ENCODE results near the gene GPT2. TPM values are rescaled to one million over a fixed set of nuclear protein-coding genes. Genes with fewer than 3 reads are reported as not detected.
A peak's percentile ranks its signal among the peaks of the same experiment; 100 is the strongest.

GPT2 gene
- total and polyA plus RNA-seq, 8 donors = 9.1 to 44.9 (median 37.5) TPM

DNA sequence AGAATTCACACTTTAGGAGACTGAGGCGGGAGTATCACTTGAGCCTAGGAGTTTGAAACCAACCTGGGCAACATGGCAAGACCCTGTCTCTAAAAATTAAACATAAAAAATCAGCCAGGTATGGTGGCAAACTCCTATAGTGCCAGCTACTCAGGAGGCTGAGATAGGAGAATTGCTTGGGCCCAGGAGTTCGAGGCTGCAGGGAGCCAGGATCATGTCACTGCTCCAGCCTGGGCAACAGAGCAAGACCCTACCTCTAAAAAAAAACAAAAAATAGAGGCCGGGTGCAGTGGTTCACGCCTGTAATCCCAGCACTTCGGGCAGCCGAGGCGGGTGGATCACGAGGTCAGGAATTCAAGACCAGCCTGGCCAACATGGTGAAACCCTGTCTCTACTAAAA, 8.9 kb upstream of the GPT2 start:
- no peak overlapping the region for H3K27ac ChIP-seq
- ATAC-seq = no peak
- no peak for DNase-seq
- intact Hi-C loops (cut with DNase I) = no loop called here
- TF ChIP-seq, protein P1, sequence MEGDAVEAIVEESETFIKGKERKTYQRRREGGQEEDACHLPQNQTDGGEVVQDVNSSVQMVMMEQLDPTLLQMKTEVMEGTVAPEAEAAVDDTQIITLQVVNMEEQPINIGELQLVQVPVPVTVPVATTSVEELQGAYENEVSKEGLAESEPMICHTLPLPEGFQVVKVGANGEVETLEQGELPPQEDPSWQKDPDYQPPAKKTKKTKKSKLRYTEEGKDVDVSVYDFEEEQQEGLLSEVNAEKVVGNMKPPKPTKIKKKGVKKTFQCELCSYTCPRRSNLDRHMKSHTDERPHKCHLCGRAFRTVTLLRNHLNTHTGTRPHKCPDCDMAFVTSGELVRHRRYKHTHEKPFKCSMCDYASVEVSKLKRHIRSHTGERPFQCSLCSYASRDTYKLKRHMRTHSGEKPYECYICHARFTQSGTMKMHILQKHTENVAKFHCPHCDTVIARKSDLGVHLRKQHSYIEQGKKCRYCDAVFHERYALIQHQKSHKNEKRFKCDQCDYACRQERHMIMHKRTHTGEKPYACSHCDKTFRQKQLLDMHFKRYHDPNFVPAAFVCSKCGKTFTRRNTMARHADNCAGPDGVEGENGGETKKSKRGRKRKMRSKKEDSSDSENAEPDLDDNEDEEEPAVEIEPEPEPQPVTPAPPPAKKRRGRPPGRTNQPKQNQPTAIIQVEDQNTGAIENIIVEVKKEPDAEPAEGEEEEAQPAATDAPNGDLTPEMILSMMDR (IDR thresholded peaks at IDR 0.05) = no peak
- H3K4me1 ChIP-seq = peaks cover 0 to 4% of the 10 kb centered on the region in 2 donors
- no peak overlapping the region for H3K4me3 ChIP-seq
- H3K9me3 ChIP-seq = no peaks in the 10 kb centered on the region
- no peaks in the 10 kb centered on the region for H3K36me3 ChIP-seq
- H3K27me3 ChIP-seq = no peaks in the 10 kb centered on the region

DNA sequence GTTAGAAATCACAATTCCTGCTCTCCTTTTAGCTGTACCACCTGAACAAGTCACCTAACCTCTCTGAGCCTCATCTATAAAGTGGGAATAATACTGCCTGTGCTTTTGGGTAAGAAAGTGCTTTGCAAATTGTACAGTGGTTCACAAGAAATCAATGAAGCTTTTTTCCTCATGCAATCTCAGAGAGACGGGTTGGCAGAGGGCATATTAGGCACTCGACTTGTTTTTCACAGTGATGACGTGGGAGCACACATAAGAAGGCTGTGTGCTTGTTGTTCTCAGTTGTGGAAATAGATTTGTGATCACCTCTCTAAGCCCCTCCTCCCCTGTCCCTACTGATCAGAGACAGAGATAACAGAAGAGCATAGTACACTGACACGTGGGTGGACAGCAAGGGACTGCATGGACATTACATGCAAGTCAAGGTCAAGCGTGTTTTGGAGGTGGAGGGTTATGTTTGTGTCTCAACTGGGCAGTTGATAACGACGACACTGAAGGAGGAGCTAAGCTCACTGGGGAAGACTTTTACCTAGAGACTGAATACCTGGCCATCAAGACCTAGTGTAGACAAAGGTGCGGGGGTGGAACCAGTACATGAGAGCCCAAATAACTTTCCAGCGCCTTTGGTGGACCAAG, 1.7 kb upstream of the GPT2 start:
- H3K4me1 ChIP-seq = peaks cover 0 to 21% of the 10 kb centered on the region in 2 donors
- ATAC-seq (no peak), DNase-seq (no peak)
- no peaks in the 10 kb centered on the region for H3K36me3 ChIP-seq
- peaks cover 6 to 12% of the 10 kb centered on the region in 2 donors for H3K27me3 ChIP-seq
- intact Hi-C loops (cut with DNase I) = no loop called here
- H3K27ac ChIP-seq = no peak overlapping the region
- TF ChIP-seq, protein P1 (IDR thresholded peaks at IDR 0.05) = no peak
- H3K9me3 ChIP-seq = no peaks in the 10 kb centered on the region
- no peak overlapping the region for H3K4me3 ChIP-seq

DNA sequence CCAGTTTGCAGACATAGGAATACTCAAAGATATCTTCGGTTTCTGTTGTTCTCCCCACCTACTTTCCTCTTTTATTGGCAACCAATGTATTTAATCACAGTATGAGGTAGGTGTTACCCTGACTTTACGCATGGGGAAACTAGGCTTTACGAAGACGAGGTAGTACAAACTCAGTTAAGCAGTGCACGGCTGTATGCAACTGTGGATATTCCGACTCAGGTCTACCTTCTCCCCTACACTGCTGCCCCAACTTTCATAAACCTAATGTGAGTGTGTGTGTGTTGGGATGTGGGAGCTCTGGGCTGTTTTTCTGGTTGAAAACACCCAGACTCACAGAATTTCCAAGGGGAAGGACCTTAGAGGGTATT, 1.2 kb upstream of the GPT2 start:
- intact Hi-C loops (cut with DNase I) = no loop called here

DNA sequence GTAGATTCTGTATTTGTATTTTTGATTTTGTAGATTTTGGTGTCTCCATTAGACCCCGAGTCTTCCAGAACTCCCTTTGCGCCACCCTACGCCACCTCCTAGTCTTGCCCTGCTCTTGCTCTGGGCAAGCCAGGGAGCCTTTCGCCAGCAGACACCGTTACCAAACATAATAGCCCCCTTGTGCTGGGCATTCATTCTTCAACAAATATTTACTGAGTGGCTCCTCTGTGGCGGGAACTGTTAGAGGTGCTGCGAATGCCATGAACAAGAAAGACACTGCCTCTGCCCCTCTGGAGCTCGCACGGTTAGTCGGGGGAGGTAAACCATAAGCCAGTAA, 841 bp upstream of the GPT2 start:
- H3K9me3 ChIP-seq = no peaks in the 10 kb centered on the region
- ATAC-seq = peak; percentile 1
- peak overlapping the region; percentile 86 to 91 for H3K4me3 ChIP-seq
- H3K4me1 ChIP-seq = peaks cover 0 to 17% of the 10 kb centered on the region in 2 donors
- H3K36me3 ChIP-seq = no peaks in the 10 kb centered on the region
- intact Hi-C loops (cut with DNase I) = no loop called here
- H3K27me3 ChIP-seq = peaks cover 6 to 12% of the 10 kb centered on the region in 2 donors
- TF ChIP-seq, protein P1 (IDR thresholded peaks at IDR 0.05) = no peak
- no peak for DNase-seq
- peak overlapping the region in 1 of 2 donors; percentile 57 for H3K27ac ChIP-seq

More for the DNA sequence above, 1.2 kb upstream of the GPT2 start:
- DNase-seq (no peak), ATAC-seq (no peak)
- H3K27me3 ChIP-seq = peaks cover 6 to 12% of the 10 kb centered on the region in 2 donors
- H3K4me3 ChIP-seq = no peak overlapping the region
- H3K27ac ChIP-seq = no peak overlapping the region
- no peaks in the 10 kb centered on the region for H3K36me3 ChIP-seq
- peaks cover 0 to 21% of the 10 kb centered on the region in 2 donors for H3K4me1 ChIP-seq
- TF ChIP-seq, protein P1 (IDR thresholded peaks at IDR 0.05) = no peak
- H3K9me3 ChIP-seq = no peaks in the 10 kb centered on the region

DNA sequence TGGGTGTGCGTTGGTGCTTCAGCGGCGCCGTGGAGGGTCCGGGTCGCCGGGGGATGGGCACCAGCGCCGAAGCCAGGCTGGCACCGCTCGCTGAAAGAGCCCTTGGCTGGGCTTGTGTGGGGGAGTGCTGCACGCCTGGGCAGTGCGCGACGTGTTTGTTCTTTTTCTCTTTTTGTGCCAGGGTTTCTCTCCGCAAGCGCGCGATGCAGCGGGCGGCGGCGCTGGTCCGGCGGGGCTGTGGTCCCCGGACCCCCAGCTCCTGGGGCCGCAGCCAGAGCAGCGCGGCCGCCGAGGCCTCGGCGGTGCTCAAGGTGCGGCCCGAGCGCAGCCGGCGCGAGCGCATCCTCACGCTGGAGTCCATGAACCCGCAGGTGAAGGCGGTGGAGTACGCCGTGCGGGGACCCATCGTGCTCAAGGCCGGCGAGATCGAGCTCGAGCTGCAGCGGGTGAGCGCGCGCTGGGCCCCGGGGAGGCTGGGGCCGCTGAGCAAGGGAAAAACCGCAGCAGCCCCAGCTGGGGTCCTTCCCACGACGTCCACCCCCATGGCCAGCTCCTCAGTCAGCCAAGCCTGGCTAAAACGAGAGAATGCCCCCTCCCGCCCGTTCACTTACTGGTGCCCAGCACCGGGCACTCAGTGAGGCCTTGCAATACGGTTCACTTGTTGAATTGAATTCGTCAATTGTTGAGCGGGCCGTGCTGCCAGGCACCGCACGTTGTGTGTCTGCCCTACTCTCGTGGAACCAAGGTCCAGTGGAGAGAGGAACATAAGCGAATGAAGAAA, 541 bp downstream of the GPT2 start:
- intact Hi-C loops (cut with DNase I) = no loop called here
- peaks cover 0 to 17% of the 10 kb centered on the region in 2 donors for H3K4me1 ChIP-seq
- H3K27me3 ChIP-seq = peaks cover 6 to 12% of the 10 kb centered on the region in 2 donors
- H3K27ac ChIP-seq = no peak overlapping the region
- no peaks in the 10 kb centered on the region for H3K36me3 ChIP-seq
- peak; percentile 3 for ATAC-seq
- peak in 1 of 4 donors; percentile 84 for DNase-seq
- peak overlapping the region; percentile 86 to 91 for H3K4me3 ChIP-seq
- TF ChIP-seq, protein P1 (IDR thresholded peaks at IDR 0.05) = no peak
- H3K9me3 ChIP-seq = no peaks in the 10 kb centered on the region

All from left lung (tissue), 10 donors.